Measurements from ENCODE around the gene PCNX3.

- no peak for TF ChIP-seq CTCF (IDR thresholded peaks at IDR 0.05)
- TF ChIP-seq POLR2A (IDR thresholded peaks at IDR 0.05) = no peak
- TF ChIP-seq POLR2AphosphoS5 (IDR thresholded peaks at IDR 0.05) = no peak
These were observed 41.9 kb downstream of the PCNX3 start for GRCh38 chr11:65657426-65657825.
